ENCODE measurements around the gene CEP290. TPM values are rescaled to one million over a fixed set of nuclear protein-coding genes. Genes with fewer than 3 reads are reported as not detected.
"Not testable (repeated sequence)": the region's sequence is repeated elsewhere in the genome, so short reads cannot be mapped to it uniquely, and the experiment has no call there.

Gene CEP290
- total RNA-seq, 6 donors from 2014 or later: 10.6 to 110 (median 20.1) TPM

DNA sequence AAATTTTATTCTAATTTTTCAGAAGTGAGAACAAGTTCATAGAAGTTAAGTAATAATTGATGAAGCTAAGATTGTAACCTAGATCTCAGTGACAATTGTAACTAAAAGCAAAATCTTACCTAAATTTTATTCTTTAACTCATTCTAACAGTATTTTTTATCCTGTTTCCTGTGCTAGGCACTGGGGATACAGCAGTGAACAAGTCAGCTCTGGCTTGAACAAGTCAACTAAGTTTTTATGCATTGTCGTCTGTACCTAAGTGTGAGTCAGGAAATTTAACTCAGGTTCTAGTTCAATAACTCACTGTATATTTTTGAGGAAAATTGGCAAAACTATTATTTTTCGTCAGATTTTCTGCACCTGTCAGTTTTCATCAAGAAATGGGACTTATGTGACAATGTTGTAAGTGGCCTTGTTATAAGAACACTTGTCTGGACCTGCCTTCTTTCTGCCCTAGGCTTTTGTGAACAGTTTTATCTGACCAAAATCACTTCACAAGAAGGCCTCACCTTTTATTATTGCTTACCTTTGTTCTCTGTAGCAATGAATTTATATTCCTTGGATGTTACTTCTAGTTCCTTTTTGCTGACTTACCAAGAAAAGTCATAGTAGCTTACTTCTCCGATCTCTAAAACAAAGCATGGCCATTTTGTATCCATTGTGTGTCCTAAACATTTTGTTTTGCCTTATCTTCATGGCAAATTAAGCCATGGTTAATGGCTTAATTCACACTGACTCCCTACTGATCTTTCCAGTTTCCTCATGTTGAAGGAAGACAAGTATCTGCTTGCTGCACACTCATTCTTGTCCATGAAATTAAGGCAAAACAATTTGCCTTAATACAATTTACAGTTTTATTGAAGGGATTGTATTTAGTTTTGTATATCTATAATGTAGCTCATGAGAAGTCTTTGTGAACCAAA is 2.9 kb upstream of the CEP290 start:
- DNase-seq: no peak
- Histone ChIP-seq H3K27ac (no peak overlapping the region), H3K36me3 (no peaks in the 10 kb centered on the region), H3K4me3 (no peak overlapping the region), H3K9me3 (no peaks in the 10 kb centered on the region), H3K4me1 (peaks cover 7 to 22% (median 16%) of the 10 kb centered on the region in 4 donors), H3K27me3 (no peaks in the 10 kb centered on the region)
- WGBS, 2 donors: 91 to 95% methylated on average over 3 of the region's 3 CpGs
- no peak for TF ChIP-seq CTCF (IDR thresholded peaks at IDR 0.05)
- TF ChIP-seq POLR2A (IDR thresholded peaks at IDR 0.05): no peak
- TF ChIP-seq POLR2AphosphoS5 (IDR thresholded peaks at IDR 0.05): no peak
- TF ChIP-seq EP300 (IDR thresholded peaks at IDR 0.05): no peak
- ATAC-seq (ENCODE audit: low FRiP score in 2 of 2): no peak

DNA sequence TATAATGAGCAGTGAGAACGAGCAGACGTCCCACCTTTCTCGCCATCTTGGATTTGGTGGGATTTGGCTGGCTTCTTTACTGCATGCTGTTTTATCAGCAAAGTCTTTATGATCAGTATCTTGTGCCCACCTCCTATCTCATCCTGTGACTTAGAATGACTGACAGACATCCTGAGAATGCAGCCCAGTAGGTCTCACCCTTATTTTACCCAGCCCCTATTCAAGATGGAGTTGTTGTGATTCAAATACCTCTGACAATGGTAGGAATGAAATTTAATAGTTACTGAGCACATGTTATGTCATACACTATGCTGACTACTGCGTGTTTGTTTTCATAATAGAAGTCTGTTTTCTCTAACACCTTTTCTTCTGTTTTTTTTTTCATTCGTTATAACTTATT is 2.1 kb upstream of the CEP290 start:
- Histone ChIP-seq H3K27me3 (no peaks in the 10 kb centered on the region), H3K4me3 (no peak overlapping the region), H3K27ac (no peak overlapping the region), H3K4me1 (peaks cover 7 to 22% (median 16%) of the 10 kb centered on the region in 4 donors), H3K9me3 (no peaks in the 10 kb centered on the region), H3K36me3 (no peaks in the 10 kb centered on the region)
- WGBS, 2 donors: 91 to 93% methylated on average over 5 of the region's 5 CpGs
- DNase-seq (no peak), ATAC-seq (ENCODE audit: low FRiP score in 2 of 2) (no peak)
- TF ChIP-seq EP300 (IDR thresholded peaks at IDR 0.05) (no peak), POLR2AphosphoS5 (IDR thresholded peaks at IDR 0.05) (no peak), CTCF (IDR thresholded peaks at IDR 0.05) (no peak), POLR2A (IDR thresholded peaks at IDR 0.05) (no peak)

DNA sequence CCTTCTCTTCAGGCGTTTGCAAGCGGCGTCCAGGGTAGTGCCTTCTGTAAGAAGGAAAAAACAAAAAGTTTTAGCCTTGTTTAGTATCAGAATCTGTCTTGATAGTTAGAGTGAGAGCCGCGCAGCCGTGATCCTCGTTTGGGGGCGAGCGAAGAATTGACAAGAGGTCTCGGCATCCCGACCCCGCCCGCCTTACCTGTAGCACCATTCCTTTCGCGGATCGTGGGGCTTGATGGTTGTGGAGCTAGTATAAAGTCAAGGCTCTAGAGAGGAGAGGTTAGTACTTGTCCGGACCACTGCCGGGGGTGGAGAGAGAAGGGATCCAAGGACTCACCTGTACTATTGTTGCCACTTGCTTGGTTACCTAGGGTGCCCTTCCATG is 713 bp upstream of the CEP290 start:
- ATAC-seq (ENCODE audit: low FRiP score in 2 of 2): no peak
- 0 to 2% methylated on average over 12 to 18 of the region's 18 CpGs for WGBS, 2 donors

GRCh38 chr12:88141425-88141773 is 489 bp downstream of the CEP290 start:
- H3K9me3 ChIP-seq: no peaks in the 10 kb centered on the region
- DNase-seq (no peak), ATAC-seq (ENCODE audit: low FRiP score in 2 of 2) (no peak)
- peak overlapping the region; percentile 27 to 83 (median 62) for H3K4me3 ChIP-seq
- peaks cover 0 to 6% (median 0%) of the 10 kb centered on the region in 4 donors for H3K36me3 ChIP-seq
- peaks cover 7 to 22% (median 16%) of the 10 kb centered on the region in 4 donors for H3K4me1 ChIP-seq
- TF ChIP-seq CTCF (IDR thresholded peaks at IDR 0.05): no peak
- no peak for TF ChIP-seq POLR2AphosphoS5 (IDR thresholded peaks at IDR 0.05)
- TF ChIP-seq POLR2A (IDR thresholded peaks at IDR 0.05): no peak
- no peak for TF ChIP-seq EP300 (IDR thresholded peaks at IDR 0.05)
- H3K27me3 ChIP-seq: no peaks in the 10 kb centered on the region
- H3K27ac ChIP-seq: peak overlapping the region; percentile 64 to 84 (median 78)
- 8 to 14% methylated on average over 12 to 13 of the region's 13 CpGs for WGBS, 2 donors

More for the DNA sequence above, 713 bp upstream of the CEP290 start:
- peak; percentile 3 to 25 for DNase-seq
- TF ChIP-seq POLR2AphosphoS5 (IDR thresholded peaks at IDR 0.05) (no peak), CTCF (IDR thresholded peaks at IDR 0.05) (no peak), POLR2A (IDR thresholded peaks at IDR 0.05) (no peak), EP300 (IDR thresholded peaks at IDR 0.05) (no peak)
- peaks cover 7 to 22% (median 16%) of the 10 kb centered on the region in 4 donors for H3K4me1 ChIP-seq
- peak overlapping the region; percentile 62 to 92 (median 73) for H3K4me3 ChIP-seq
- no peaks in the 10 kb centered on the region for H3K27me3 ChIP-seq
- no peaks in the 10 kb centered on the region for H3K36me3 ChIP-seq
- H3K27ac ChIP-seq: peak overlapping the region; percentile 9 to 84 (median 76)
- H3K9me3 ChIP-seq: no peaks in the 10 kb centered on the region

DNA sequence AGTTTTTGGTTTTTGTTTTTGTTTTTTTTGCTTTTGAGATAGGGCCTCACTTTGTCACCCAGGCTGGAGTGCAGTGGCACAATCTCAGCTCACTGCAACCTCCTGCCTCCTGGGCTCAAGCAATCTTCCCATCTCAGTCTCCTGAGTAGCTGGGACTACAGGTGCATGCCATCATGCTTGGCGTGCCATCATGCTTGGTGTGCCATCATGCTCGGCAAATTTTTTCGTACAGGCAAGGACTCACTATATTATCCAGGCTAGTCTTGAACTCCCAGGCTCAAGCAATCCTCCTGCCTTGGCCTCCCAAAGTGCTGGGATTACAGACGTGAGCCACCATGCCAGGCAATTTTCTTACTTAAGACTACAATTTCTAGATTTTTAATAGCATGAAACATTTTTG is 2.2 kb downstream of the CEP290 start:
- not testable (repeated sequence) for ATAC-seq (ENCODE audit: low FRiP score in 2 of 2)

DNA sequence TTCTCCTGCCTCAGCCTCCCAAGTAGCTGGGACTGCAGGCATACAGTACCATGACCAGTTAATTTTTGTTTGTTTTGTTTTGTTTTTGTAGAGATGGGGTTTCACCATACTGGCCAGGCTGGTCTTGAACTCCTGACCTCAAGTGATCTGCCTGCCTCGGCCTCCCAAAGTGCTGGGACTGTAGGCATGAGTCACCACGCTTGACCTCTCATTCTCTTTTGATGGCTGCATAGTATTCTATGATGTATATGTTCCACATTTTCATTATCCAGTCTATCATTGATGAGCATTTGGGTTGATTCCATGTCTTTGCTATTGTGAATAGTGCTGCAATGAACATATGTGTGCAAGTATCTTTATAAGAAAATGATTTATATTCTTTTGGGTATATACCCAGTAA is 8.7 kb downstream of the CEP290 start:
- not testable (repeated sequence) for ATAC-seq (ENCODE audit: low FRiP score in 2 of 2); DNase-seq; H3K27me3 ChIP-seq; H3K4me3 ChIP-seq; H3K9me3 ChIP-seq; H3K4me1 ChIP-seq; H3K27ac ChIP-seq
- 100% methylated on average over 2 of the region's 2 CpGs for WGBS, 2 donors
- peaks cover 0 to 17% (median 2%) of the 10 kb centered on the region in 4 donors for H3K36me3 ChIP-seq

More for the DNA sequence above, 2.2 kb downstream of the CEP290 start:
- not testable (repeated sequence) for H3K27me3 ChIP-seq, DNase-seq, H3K4me3 ChIP-seq, H3K9me3 ChIP-seq, H3K27ac ChIP-seq
- 95 to 99% methylated on average over 4 of the region's 4 CpGs for WGBS, 2 donors
- Histone ChIP-seq H3K36me3 (peaks cover 0 to 12% (median 0%) of the 10 kb centered on the region in 4 donors), H3K4me1 (peaks cover 7 to 22% (median 16%) of the 10 kb centered on the region in 4 donors)

Measured in upper lobe of left lung (tissue), 6 donors.